PC-3 (cell line): ENCODE measurements around the gene PRR5. TPM values are rescaled to one million over a fixed set of nuclear protein-coding genes. Genes with fewer than 3 reads are reported as not detected.
"Not testable (repeated sequence)": the region's sequence is repeated elsewhere in the genome, so short reads cannot be mapped to it uniquely, and the experiment has no call there.

ENCODE experiments used
- ATAC-seq: fragments of 200-7000 bp; cut with Tn5 transposase; 2 replicates; pipeline ENCODE4 v1.9.1; 2020; ENCODE audit warnings: mild to moderate bottlenecking, moderate library complexity
- BruUV-seq: library from RNA; stranded (reverse); fragments of 400-500 nt; replicated peaks from 2 replicates; lab custom pipeline; 2021; lab: Mats Ljungman, UMichigan
- CTCF ChIA-PET: fragments of 300-600 bp; sonication (Branson Sonifier 250); formaldehyde crosslinking; loops from one replicate; lab custom pipeline; 2022; ENCODE audit warnings: antibody characterized with exemption; lab: Charles Lee
- POLR2A ChIA-PET: fragments of 300-600 bp; sonication (Branson Sonifier 250); formaldehyde crosslinking; loops from one replicate; lab custom pipeline; 2022; ENCODE audit warnings: antibody characterized with exemption; ENCODE audit not compliant: unreplicated experiment; lab: Charles Lee
- DNase-seq: peaks from one replicate; pipeline ENCODE4 v3.0.0-alpha.2; 2015
- H2AFZ ChIP-seq: fragments of 300-600 bp; sonication (generic); 2 replicates; pipeline ENCODE4 v1.6.0; 2016; ENCODE audit warnings: antibody characterized with exemption, low read length
- H3F3A ChIP-seq: fragments of 300-600 bp; sonication (generic); one replicate; pipeline ENCODE4 v1.6.0; 2017; ENCODE audit warnings: antibody characterized with exemption, low read length, control low read depth, mild to moderate bottlenecking; ENCODE audit not compliant: unreplicated experiment
- H3K27ac ChIP-seq: fragments of 300-600 bp; sonication (generic); 2 replicates; pipeline ENCODE4 v1.5.1; 2016; ENCODE audit warnings: mild to moderate bottlenecking, low read length
- H3K27me3 ChIP-seq: fragments of 300-600 bp; sonication (generic); 2 replicates; pipeline ENCODE4 v1.6.1; 2016; ENCODE audit warnings: low read length, mixed read lengths
- H3K36me3 ChIP-seq: fragments of 300-600 bp; sonication (generic); 2 replicates; pipeline ENCODE4 v1.6.1; 2016; ENCODE audit warnings: low read depth, mixed run types, low read length, mixed read lengths
- H3K4me1 ChIP-seq: fragments of 300-600 bp; sonication (generic); 2 replicates; pipeline ENCODE4 v1.5.1; 2016; ENCODE audit warnings: low read length; ENCODE audit not compliant: insufficient read depth
- H3K4me2 ChIP-seq: fragments of 300-600 bp; sonication (generic); 2 replicates; pipeline ENCODE4 v1.6.0; 2016; ENCODE audit warnings: low read length
- H3K4me3 ChIP-seq: fragments of 300-600 bp; sonication (generic); 2 replicates; pipeline ENCODE4 v1.5.1; 2016; ENCODE audit warnings: mild to moderate bottlenecking, low read length, mixed read lengths
- H3K79me2 ChIP-seq: fragments of 300-600 bp; sonication (generic); 2 replicates; pipeline ENCODE4 v1.6.1; 2017; ENCODE audit warnings: low read length, mixed read lengths
- H3K9ac ChIP-seq: fragments of 300-600 bp; sonication (generic); 2 replicates; pipeline ENCODE4 v1.6.0; 2016; ENCODE audit warnings: mild to moderate bottlenecking, low read length
- H3K9me2 ChIP-seq: fragments of 300-600 bp; sonication (generic); replicated peaks from 2 replicates; pipeline ENCODE4 v1.6.1; 2016; ENCODE audit warnings: mixed run types, low read length, mixed read lengths
- H3K9me3 ChIP-seq: fragments of 300-600 bp; sonication (generic); 2 replicates; pipeline ENCODE4 v1.6.1; 2016; ENCODE audit warnings: low read length, mixed read lengths
- H4K20me1 ChIP-seq: fragments of 300-600 bp; sonication (generic); 2 replicates; pipeline ENCODE4 v1.6.1; 2016; ENCODE audit warnings: low read length, mixed read lengths
- CTCF ChIP-seq: fragments of 300-600 bp; sonication (generic); conservative IDR thresholded peaks from 2 replicates; pipeline ENCODE4 v1.5.1; 2017; ENCODE audit warnings: antibody characterized with exemption, low read depth, mild to moderate bottlenecking, low read length
- EZH2 ChIP-seq: fragments of 300-600 bp; sonication (generic); IDR thresholded peaks from one replicate; pipeline ENCODE4 v1.6.1; 2017; ENCODE audit warnings: antibody characterized with exemption, mild to moderate bottlenecking, low read length; ENCODE audit not compliant: unreplicated experiment
- EZH2phosphoT487 ChIP-seq: fragments of 300-600 bp; sonication (generic); IDR thresholded peaks from 2 replicates; pipeline ENCODE4 v1.6.1; 2018; ENCODE audit warnings: mild to moderate bottlenecking, antibody characterized with exemption, low read length, borderline replicate concordance
- intact Hi-C: fragments of 100-400 bp; cut with micrococcal nuclease; formaldehyde crosslinking; loops from 2 replicates; pipeline ENCODE4 v1.9.0; 2023
- total RNA-seq: library from RNA; depleted of rRNA; stranded (reverse); fragments of >200 nt; gene quantifications from 2 replicates; pipeline ENCODE4 v1.2.3, GENCODE V29; 2014

The PRR5 gene
- total RNA-seq, 1 experiment from 2014 or later, result 14.5 TPM

- H3K4me3 ChIP-seq, CTCF ChIA-PET, H3K36me3 ChIP-seq: not testable (repeated sequence)
Measured at GRCh38 chr22:44739666-44740065, 37.7 kb downstream of the PRR5 start.

GRCh38 chr22:44740307-44740706, 38.3 kb downstream of the PRR5 start:
- H3F3A ChIP-seq, result no peaks in the 10 kb centered on the region
- ChIA-PET POLR2A (no interaction called here), CTCF (no interaction called here)
- H4K20me1 ChIP-seq, result no peaks in the 10 kb centered on the region
- BruUV-seq, result no TSS peak
- no peaks in the 10 kb centered on the region for H3K79me2 ChIP-seq
- no peak overlapping the region for H3K4me2 ChIP-seq
- H3K9me3 ChIP-seq, result no peaks in the 10 kb centered on the region
- H3K27ac ChIP-seq, result no peak overlapping the region
- no peak for DNase-seq
- H3K9ac ChIP-seq, result no peak overlapping the region
- TF ChIP-seq CTCF (no peak), EZH2phosphoT487 (no peak)
- H3K27me3 ChIP-seq, result 0 out of 2 replicates have a peak, but pooled peaks cover 9% of the 10 kb centered on the region
- no peak overlapping the region for H2AFZ ChIP-seq
- intact Hi-C loops, result no loop called here
- H3K9me2 ChIP-seq, result no peaks in the 10 kb centered on the region
- no peak overlapping the region for H3K4me3 ChIP-seq
- H3K36me3 ChIP-seq, result no peaks in the 10 kb centered on the region
- H3K4me1 ChIP-seq, result peaks cover 18% of the 10 kb centered on the region; the same call in 1 of the 2 replicates
- ATAC-seq, result no peak

More at GRCh38 chr22:44739666-44740065, 37.7 kb downstream of the PRR5 start:
- intact Hi-C loops, POLR2A ChIA-PET, H4K20me1 ChIP-seq, H3K9me2 ChIP-seq, H3K9me3 ChIP-seq, H3K4me2 ChIP-seq, H3F3A ChIP-seq, H3K79me2 ChIP-seq, H3K9ac ChIP-seq, BruUV-seq, H2AFZ ChIP-seq, H3K27ac ChIP-seq, H3K27me3 ChIP-seq: not testable (repeated sequence)
- ATAC-seq (peak; percentile 66), DNase-seq (peak; percentile 71)
- H3K4me1 ChIP-seq, result peaks cover 18% of the 10 kb centered on the region; the same call in 1 of the 2 replicates

GRCh38 chr22:44741929-44742328, 39.9 kb downstream of the PRR5 start:
- Histone ChIP-seq H3K36me3 (no peaks in the 10 kb centered on the region), H4K20me1 (no peaks in the 10 kb centered on the region), H2AFZ (no peak overlapping the region), H3K9ac (no peak overlapping the region), H3K27me3 (0 out of 2 replicates have a peak, but pooled peaks cover 3% of the 10 kb centered on the region), H3K27ac (no peak overlapping the region), H3K4me2 (peak overlapping the region; percentile 19; the same call in 1 of the 2 replicates), H3F3A (no peaks in the 10 kb centered on the region), H3K79me2 (no peaks in the 10 kb centered on the region), H3K4me1 (peaks cover 31% of the 10 kb centered on the region), H3K4me3 (no peak overlapping the region), H3K9me3 (no peaks in the 10 kb centered on the region), H3K9me2 (no peaks in the 10 kb centered on the region)
- no peak for TF ChIP-seq EZH2
- TF ChIP-seq CTCF, result no peak
- no peak for TF ChIP-seq EZH2phosphoT487
- DNase-seq (no peak), ATAC-seq (no peak)
- ChIA-PET CTCF (no interaction called here), POLR2A (no interaction called here)
- BruUV-seq, result no TSS peak
- intact Hi-C loops, result no loop called here
